ENCODE results near the gene SLC6A7.

Gene SLC6A7

DNA sequence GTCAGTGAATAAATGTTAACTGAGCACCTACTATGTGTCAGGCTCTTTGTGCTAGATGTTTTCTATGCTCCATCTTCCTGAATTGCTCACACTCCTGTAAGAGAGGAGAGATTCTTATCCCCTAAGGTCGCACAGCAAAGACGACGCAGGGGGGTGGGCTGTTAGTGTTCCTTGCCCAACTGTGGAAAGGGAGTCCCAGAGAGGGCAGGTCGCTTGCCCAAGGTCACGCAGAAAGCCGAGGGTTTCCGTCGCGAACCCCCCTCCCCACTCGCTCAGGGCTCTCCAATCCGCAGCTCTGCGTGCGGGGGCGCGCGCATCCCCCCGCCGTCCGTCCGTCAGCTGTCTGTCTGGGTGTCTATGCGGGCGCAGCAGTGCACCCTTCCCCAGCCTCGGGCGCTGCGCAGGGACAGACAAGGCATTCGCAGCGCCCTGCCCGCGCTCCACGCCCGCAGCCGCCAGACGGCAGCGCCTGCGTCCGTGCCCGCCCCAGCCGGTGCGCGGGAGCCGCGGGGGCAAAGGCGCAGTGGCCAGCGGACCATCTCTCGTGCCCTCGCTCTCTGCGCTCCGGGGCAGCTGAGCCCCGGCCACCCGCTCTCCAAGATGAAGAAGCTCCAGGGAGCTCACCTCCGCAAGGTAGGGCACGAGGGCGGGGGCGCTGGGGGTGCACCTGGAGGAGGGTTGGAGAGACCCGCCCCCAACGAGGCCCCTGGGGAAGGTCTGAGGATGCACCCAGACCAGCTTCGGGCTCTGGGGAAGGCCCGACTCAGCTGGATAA, at the start of gene SLC6A7:
SLC6A7 (plus strand) TSS at position 335 of the 775 bp plus-strand sequence; CDS start at position 601, 266 bp downstream.
- H3K9me3 Mint-ChIP-seq, result no peaks in the 10 kb centered on the region
- peaks cover 48% of the 10 kb centered on the region for H3K27me3 Mint-ChIP-seq (ENCODE audit: low read depth)
- H3K27ac Mint-ChIP-seq, result no peak within 1 kb of the TSS
- no peaks in the 10 kb centered on the region for H3K36me3 Mint-ChIP-seq (ENCODE audit: low read depth)
- no peaks in the 10 kb centered on the region for H3K4me1 Mint-ChIP-seq (ENCODE audit: low read depth)
- no peak within 1 kb of the TSS for H3K4me3 Mint-ChIP-seq

DNA sequence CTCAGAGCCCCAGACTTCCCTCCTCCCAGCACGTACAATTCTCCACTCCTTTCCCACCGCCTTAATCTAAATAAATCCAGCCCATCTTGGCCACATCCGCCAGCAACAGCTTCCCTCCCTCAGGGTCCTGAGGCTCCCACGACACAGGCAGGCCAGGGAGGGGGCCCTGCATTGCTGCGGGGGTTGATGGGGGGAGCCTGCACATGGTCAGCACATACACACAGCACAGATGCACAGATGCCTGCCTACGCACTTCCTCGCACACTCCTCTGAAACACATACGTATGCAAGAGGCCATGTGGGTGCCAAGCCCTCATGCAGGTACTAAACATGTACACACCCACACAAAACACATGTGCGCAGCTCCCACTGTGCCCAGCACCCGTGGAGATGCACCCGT, 49.0 kb upstream of the SLC6A7 start:
- Mint-ChIP-seq H3K36me3 (ENCODE audit: low read depth) (no peaks in the 10 kb centered on the region), H3K27ac (no peak overlapping the region), H3K4me1 (ENCODE audit: low read depth) (peaks cover 11% of the 10 kb centered on the region), H3K4me3 (no peak overlapping the region), H3K9me3 (no peaks in the 10 kb centered on the region), H3K27me3 (ENCODE audit: low read depth) (no peaks in the 10 kb centered on the region)

GRCh38 chr5:150141544-150142184, 48.2 kb upstream of the SLC6A7 start:
- Mint-ChIP-seq H3K4me1 (ENCODE audit: low read depth) (peaks cover 11% of the 10 kb centered on the region), H3K4me3 (no peak overlapping the region), H3K9me3 (no peaks in the 10 kb centered on the region), H3K36me3 (ENCODE audit: low read depth) (no peaks in the 10 kb centered on the region), H3K27me3 (ENCODE audit: low read depth) (no peaks in the 10 kb centered on the region), H3K27ac (no peak overlapping the region)

- no peak overlapping the region for H3K27ac Mint-ChIP-seq
- no peaks in the 10 kb centered on the region for H3K27me3 Mint-ChIP-seq (ENCODE audit: low read depth)
- H3K9me3 Mint-ChIP-seq, result no peaks in the 10 kb centered on the region
- H3K4me1 Mint-ChIP-seq (ENCODE audit: low read depth), result peaks cover 11% of the 10 kb centered on the region
- H3K4me3 Mint-ChIP-seq, result no peak overlapping the region
- H3K36me3 Mint-ChIP-seq (ENCODE audit: low read depth), result no peaks in the 10 kb centered on the region
These were observed 47.5 kb upstream of the SLC6A7 start for GRCh38 chr5:150142185-150142958.

GRCh38 chr5:150142959-150143349, 46.9 kb upstream of the SLC6A7 start:
- H3K36me3 Mint-ChIP-seq (ENCODE audit: low read depth), result no peaks in the 10 kb centered on the region
- H3K4me3 Mint-ChIP-seq, result no peak overlapping the region
- no peaks in the 10 kb centered on the region for H3K9me3 Mint-ChIP-seq
- no peaks in the 10 kb centered on the region for H3K27me3 Mint-ChIP-seq (ENCODE audit: low read depth)
- H3K27ac Mint-ChIP-seq, result no peak overlapping the region
- H3K4me1 Mint-ChIP-seq (ENCODE audit: low read depth), result peaks cover 11% of the 10 kb centered on the region

- H3K27me3 Mint-ChIP-seq (ENCODE audit: low read depth), result no peaks in the 10 kb centered on the region
- H3K27ac Mint-ChIP-seq, result no peak overlapping the region
- H3K9me3 Mint-ChIP-seq, result no peaks in the 10 kb centered on the region
- H3K4me3 Mint-ChIP-seq, result no peak overlapping the region
- peaks cover 16% of the 10 kb centered on the region for H3K4me1 Mint-ChIP-seq (ENCODE audit: low read depth)
- peaks cover under 1% of the 10 kb centered on the region for H3K36me3 Mint-ChIP-seq (ENCODE audit: low read depth)
These were observed 46.3 kb upstream of the SLC6A7 start for GRCh38 chr5:150143350-150144245.

DNA sequence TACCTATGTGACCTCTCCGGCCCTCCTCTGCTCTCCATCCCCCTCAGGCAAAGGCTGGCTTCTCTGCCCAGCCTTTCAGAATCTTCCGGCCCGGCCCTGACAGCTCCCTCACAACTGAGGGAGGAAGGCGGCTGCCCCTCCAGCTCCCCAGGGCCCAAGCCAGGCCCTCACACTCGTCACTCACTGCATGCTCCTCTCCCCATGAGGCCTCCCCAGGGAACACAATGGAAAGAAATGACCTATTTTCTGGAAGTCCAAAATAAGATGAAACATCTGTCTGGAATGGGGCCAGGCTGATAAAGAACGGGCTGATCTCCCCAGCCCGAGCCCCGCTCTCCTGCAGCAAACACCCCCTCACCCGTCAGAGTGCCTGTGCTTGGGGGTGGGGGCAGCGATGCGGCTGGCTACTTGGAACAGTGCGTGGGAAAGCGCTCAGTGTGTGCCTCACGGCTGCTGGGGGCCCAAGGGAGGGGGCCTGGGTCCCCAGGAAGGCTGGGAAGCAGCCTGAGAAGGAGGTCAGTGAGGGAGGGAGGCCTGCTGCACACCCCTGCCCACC, 45.5 kb upstream of the SLC6A7 start:
- no peaks in the 10 kb centered on the region for H3K27me3 Mint-ChIP-seq (ENCODE audit: low read depth)
- H3K4me1 Mint-ChIP-seq (ENCODE audit: low read depth), result peaks cover 20% of the 10 kb centered on the region
- no peak overlapping the region for H3K4me3 Mint-ChIP-seq
- H3K36me3 Mint-ChIP-seq (ENCODE audit: low read depth), result peaks cover 3% of the 10 kb centered on the region
- no peak overlapping the region for H3K27ac Mint-ChIP-seq
- no peaks in the 10 kb centered on the region for H3K9me3 Mint-ChIP-seq

DNA sequence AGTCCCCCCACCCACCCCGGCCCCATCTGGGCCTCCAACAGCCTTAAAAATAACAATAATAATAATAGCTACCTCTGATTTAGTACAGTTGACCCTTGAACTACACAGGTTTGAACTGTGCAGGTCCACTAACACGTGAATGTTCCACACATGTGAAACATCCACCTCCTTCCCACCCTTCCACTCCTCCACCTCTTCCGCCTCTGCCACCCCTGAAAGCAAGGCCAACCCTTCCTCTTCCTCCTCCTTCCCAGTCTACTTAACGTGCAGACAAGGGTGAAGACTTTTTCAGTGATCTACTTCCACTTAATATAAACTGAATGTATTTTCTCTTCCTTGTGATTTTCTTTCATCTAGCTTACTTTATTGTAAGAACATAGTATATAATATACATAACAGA, 45.0 kb upstream of the SLC6A7 start:
- Mint-ChIP-seq H3K36me3 (ENCODE audit: low read depth) (peaks cover 3% of the 10 kb centered on the region), H3K4me3 (no peak overlapping the region), H3K4me1 (ENCODE audit: low read depth) (peaks cover 25% of the 10 kb centered on the region), H3K27ac (peak overlapping the region; percentile 37), H3K9me3 (no peaks in the 10 kb centered on the region), H3K27me3 (ENCODE audit: low read depth) (no peaks in the 10 kb centered on the region)

GRCh38 chr5:150146235-150146634, 43.6 kb upstream of the SLC6A7 start:
- Mint-ChIP-seq H3K9me3 (no peaks in the 10 kb centered on the region), H3K27ac (no peak overlapping the region), H3K4me1 (ENCODE audit: low read depth) (peaks cover 27% of the 10 kb centered on the region), H3K27me3 (ENCODE audit: low read depth) (no peaks in the 10 kb centered on the region), H3K36me3 (ENCODE audit: low read depth) (peaks cover 3% of the 10 kb centered on the region), H3K4me3 (no peak overlapping the region)

DNA sequence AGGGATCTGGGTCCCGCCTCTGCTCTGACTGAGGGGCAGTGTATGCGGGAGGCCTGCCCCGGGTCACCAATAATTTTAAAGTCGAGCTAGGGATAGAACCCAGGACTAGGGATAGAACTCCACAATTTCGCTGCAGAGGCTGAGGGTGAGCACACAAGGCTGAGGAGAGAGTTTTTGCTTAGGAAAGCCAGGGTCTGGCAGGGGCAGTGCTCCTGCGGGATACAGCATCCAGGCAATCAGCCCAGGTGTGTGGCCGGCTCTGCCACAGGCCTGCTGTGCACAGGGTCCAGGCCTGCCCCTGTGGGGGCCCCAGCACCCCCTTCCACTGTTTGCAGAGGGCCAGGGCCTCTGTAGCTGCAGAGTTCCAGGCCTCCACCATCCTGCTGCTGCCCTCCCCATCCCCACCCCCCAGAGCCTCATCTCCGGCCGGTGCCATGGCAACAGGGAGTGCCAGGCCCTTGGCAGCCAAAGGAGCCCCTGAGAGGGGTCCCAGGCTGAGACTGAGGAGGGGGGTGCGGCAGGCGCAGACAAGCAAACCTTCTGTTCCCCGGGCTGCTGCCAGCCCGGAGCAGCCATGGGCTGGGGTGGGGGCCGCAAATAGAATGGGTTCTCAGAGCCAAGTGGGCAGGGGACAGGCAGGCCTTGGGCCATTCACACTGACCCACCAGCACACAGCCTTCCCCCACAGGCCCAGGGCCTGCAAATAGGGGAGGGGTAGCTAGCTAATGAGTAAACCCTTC, 42.8 kb upstream of the SLC6A7 start:
- peaks cover 27% of the 10 kb centered on the region for H3K4me1 Mint-ChIP-seq (ENCODE audit: low read depth)

DNA sequence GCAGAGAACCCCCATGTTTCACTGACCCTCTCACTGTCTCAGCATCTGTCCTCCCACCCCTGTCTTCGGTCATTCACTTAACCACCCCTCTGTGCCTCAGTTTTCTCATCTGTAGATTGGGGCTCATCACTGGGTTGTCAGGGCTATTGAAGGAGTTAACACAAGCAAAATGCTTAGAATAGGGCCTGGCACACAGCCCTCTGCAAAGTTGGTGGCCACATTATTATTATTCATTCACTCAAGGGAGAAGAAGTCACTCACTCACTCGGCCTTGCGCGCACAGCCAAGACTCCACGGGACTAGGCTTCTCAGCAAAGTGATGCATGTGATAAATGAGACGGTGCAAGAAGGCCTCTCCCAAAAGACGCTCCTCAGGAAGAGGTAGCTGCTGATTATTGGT, 42.2 kb upstream of the SLC6A7 start:
- Mint-ChIP-seq H3K36me3 (ENCODE audit: low read depth) (peaks cover 3% of the 10 kb centered on the region), H3K4me1 (ENCODE audit: low read depth) (peaks cover 27% of the 10 kb centered on the region), H3K27me3 (ENCODE audit: low read depth) (no peaks in the 10 kb centered on the region), H3K4me3 (no peak overlapping the region), H3K27ac (no peak overlapping the region), H3K9me3 (no peaks in the 10 kb centered on the region)

More for the DNA sequence above, 42.8 kb upstream of the SLC6A7 start:
- Mint-ChIP-seq H3K27me3 (ENCODE audit: low read depth) (no peaks in the 10 kb centered on the region), H3K36me3 (ENCODE audit: low read depth) (peaks cover 3% of the 10 kb centered on the region), H3K9me3 (no peaks in the 10 kb centered on the region), H3K4me3 (no peak overlapping the region), H3K27ac (no peak overlapping the region)

GRCh38 chr5:150148117-150148927, 41.5 kb upstream of the SLC6A7 start:
- Mint-ChIP-seq H3K27me3 (ENCODE audit: low read depth) (no peaks in the 10 kb centered on the region), H3K9me3 (no peaks in the 10 kb centered on the region), H3K4me3 (no peak overlapping the region), H3K36me3 (ENCODE audit: low read depth) (peaks cover 3% of the 10 kb centered on the region), H3K27ac (peak overlapping the region; percentile 95), H3K4me1 (ENCODE audit: low read depth) (peaks cover 26% of the 10 kb centered on the region)

GRCh38 chr5:150149618-150150017, 40.2 kb upstream of the SLC6A7 start:
- Mint-ChIP-seq H3K36me3 (ENCODE audit: low read depth) (peaks cover 7% of the 10 kb centered on the region), H3K4me1 (ENCODE audit: low read depth) (peaks cover 34% of the 10 kb centered on the region), H3K4me3 (peak overlapping the region; percentile 76), H3K27me3 (ENCODE audit: low read depth) (peaks cover 10% of the 10 kb centered on the region), H3K9me3 (no peaks in the 10 kb centered on the region), H3K27ac (peak overlapping the region; percentile 95)

Measured in T-helper 1 cell treated with Interleukin-12 subunit alpha and Interleukin-12 subunit beta and Interleukin-4 antibody, amounts not matched to agents 30 μg/mL and 1 μg/mL, for 36 hours (primary cell).